HepG2 (cell line): Measurements from ENCODE around the gene ZC3H13. TPM values are rescaled to one million over a fixed set of nuclear protein-coding genes. Genes with fewer than 3 reads are reported as not detected.

Experiments used
- ATAC-seq: fragments of 200-7000 bp; cut with Tn5 transposase; 3 replicates; pipeline ENCODE4 v1.9.1; 2020; ENCODE audit warnings: mild to moderate bottlenecking, moderate library complexity
- BruUV-seq: library from RNA; stranded (reverse); fragments of 400-500 nt; replicated peaks from 2 replicates; lab custom pipeline; 2021; lab: Mats Ljungman, UMichigan
- CTCF ChIA-PET: fragments of 300-600 bp; formaldehyde crosslinking; extraction: SDS; loops from one replicate; lab custom pipeline; 2021; ENCODE audit warnings: low total read pairs, inconsistent platforms, low intra/inter-chr PET ratio; lab: Yijun Ruan, JAX
- POLR2A ChIA-PET: fragments of 350-600 bp; sonication (Branson Sonifier 250); formaldehyde crosslinking; loops from one replicate; lab custom pipeline; 2020; ENCODE audit warnings: antibody characterized with exemption, inconsistent platforms; lab: Yijun Ruan, JAX
- DNase-seq: peaks from one replicate; pipeline ENCODE4 v3.0.0-alpha.2; 2015; ENCODE audit warnings: low spot score
- FAIRE-seq: peaks from 3 replicates; lab custom pipeline; 2011; peaks lifted over from hg19 to GRCh38; lab: Jason Lieb, UNC
- H2AFZ ChIP-seq: one replicate; pipeline ENCODE4 v1.6.1; 2011; ENCODE audit warnings: low read length, inconsistent platforms
- H3K27ac ChIP-seq: fragments of 300-600 bp; 3 replicates; pipeline ENCODE4 v1.8.0; 2011; ENCODE audit warnings: mixed run types, mild to moderate bottlenecking, mixed read lengths, low read length, inconsistent platforms; ENCODE audit not compliant: insufficient read depth; ENCODE audit errors: extremely low read length
- H3K27me3 ChIP-seq, 2 experiments: fragments of 200-600 bp in 1 of 2; 2 replicates in 1 of 2; 3 replicates in 1 of 2; pipeline versions ENCODE4 v1.6.0 to v1.8.0; 2011; ENCODE audit warnings: low read length in 2 of 2, mild to moderate bottlenecking in 2 of 2, moderate library complexity in 2 of 2, inconsistent platforms in 1 of 2; ENCODE audit not compliant: insufficient read depth in 2 of 2, control insufficient read depth in 1 of 2
- H3K36me3 ChIP-seq, 2 experiments: fragments of 200-600 bp in 1 of 2; replicated peaks in 1 of 2; 2 replicates in 1 of 2; 3 replicates in 1 of 2; pipeline versions ENCODE4 v1.5.1 to v1.8.0; 2011; ENCODE audit warnings: low read length in 2 of 2, inconsistent platforms in 1 of 2; ENCODE audit not compliant: insufficient read depth in 2 of 2, control insufficient read depth in 1 of 2
- H3K4me1 ChIP-seq: 2 replicates; pipeline ENCODE4 v1.5.1; 2012; ENCODE audit warnings: low read length, inconsistent platforms; ENCODE audit not compliant: insufficient read depth
- H3K4me2 ChIP-seq: 2 replicates; pipeline ENCODE4 v1.6.0; 2011; ENCODE audit warnings: low read depth, low read length, inconsistent platforms
- H3K4me3 ChIP-seq, 3 experiments: fragments of 200-600 bp in 1 of 3; sonication (generic), shearing (Covaris generic) in 1 of 3; replicated peaks in 1 of 3; 2 replicates each; pipeline ENCODE4 v1.5.1; 2011 to 2016; ENCODE audit warnings: low read length in 3 of 3, inconsistent platforms in 2 of 3, low read depth in 2 of 3, mild to moderate bottlenecking in 2 of 3, control low read depth in 1 of 3, mixed read lengths in 1 of 3; ENCODE audit not compliant: insufficient read depth in 1 of 3
- H3K79me2 ChIP-seq: one replicate; pipeline ENCODE4 v1.6.1; 2011; ENCODE audit warnings: low read length, inconsistent platforms; ENCODE audit not compliant: insufficient read depth
- H3K9ac ChIP-seq: 2 replicates; pipeline ENCODE4 v1.6.0; 2011; ENCODE audit warnings: mild to moderate bottlenecking, low read depth, low read length, inconsistent platforms; ENCODE audit not compliant: insufficient read depth
- H3K9me3 ChIP-seq: 2 replicates; pipeline ENCODE4 v1.5.1; 2012; ENCODE audit warnings: mild to moderate bottlenecking, low read length
- H4K20me1 ChIP-seq: 2 replicates; pipeline ENCODE4 v1.6.0; 2011; ENCODE audit warnings: inconsistent platforms, mild to moderate bottlenecking, low read length, moderate library complexity; ENCODE audit not compliant: insufficient read depth
- FOSL1 ChIP-seq: sonication (generic); formaldehyde crosslinking; IDR thresholded peaks from 2 replicates; pipeline ENCODE4 v1.9.0; 2021; ENCODE audit warnings: missing genetic modification reagents, borderline replicate concordance
- GATAD1 ChIP-seq: IDR thresholded peaks from 2 replicates; pipeline ENCODE4 v1.6.1; 2016; ENCODE audit warnings: missing genetic modification reagents, missing compliant biosample characterization
- KLF15 ChIP-seq: sonication (generic); formaldehyde crosslinking; IDR thresholded peaks from 2 replicates; pipeline ENCODE4 v1.8.1; 2023; ENCODE audit warnings: borderline replicate concordance, mild to moderate bottlenecking, inconsistent platforms, missing genetic modification reagents, mixed read lengths
- MYNN ChIP-seq: sonication (generic); formaldehyde crosslinking; IDR thresholded peaks from 2 replicates; pipeline ENCODE4 v1.4.0; 2020; ENCODE audit warnings: mild to moderate bottlenecking, low read depth, missing genetic modification reagents
- RARG ChIP-seq: sonication (generic); formaldehyde crosslinking; IDR thresholded peaks from 2 replicates; pipeline ENCODE4 v1.4.0; 2020; ENCODE audit warnings: low read depth, mild to moderate bottlenecking, missing genetic modification reagents
- RBFOX2 ChIP-seq: fragments of 200-400 bp; formaldehyde crosslinking; IDR thresholded peaks from 2 replicates; pipeline ENCODE4 v1.6.1; 2017; ENCODE audit warnings: low read depth, mild to moderate bottlenecking, low read length
- TBL1XR1 ChIP-seq: fragments of 150-350 bp; IDR thresholded peaks from 2 replicates; pipeline ENCODE4 v1.6.1; 2014; ENCODE audit warnings: borderline replicate concordance, low read length; ENCODE audit not compliant: partially characterized antibody
- ZNF382 ChIP-seq: sonication (generic); formaldehyde crosslinking; IDR thresholded peaks from 2 replicates; pipeline ENCODE4 v1.5.0; 2020; ENCODE audit warnings: missing genetic modification reagents, mild to moderate bottlenecking, borderline replicate concordance
- ZNF552 ChIP-seq: sonication (generic); formaldehyde crosslinking; IDR thresholded peaks from 2 replicates; pipeline ENCODE4 v1.9.0; 2022; ENCODE audit warnings: missing genetic modification reagents, mild to moderate bottlenecking, borderline replicate concordance
- ZNF570 ChIP-seq: sonication (generic); formaldehyde crosslinking; IDR thresholded peaks from 2 replicates; pipeline ENCODE4 v1.4.0; 2020; ENCODE audit warnings: mild to moderate bottlenecking, missing genetic modification reagents, borderline replicate concordance
- WGBS: methylation state at CpG from one replicate; pipeline ENCODE4 v1.1.6; 2017; ENCODE audit warnings: low lambda C conversion rate; 5-methylcytosine and 5-hydroxymethylcytosine counted together
- in situ Hi-C: cut with HindIII; loops from 2 replicates; pipeline ENCODE4 v1.10.0; 2017; ENCODE audit warnings: low pct_unique_long_range_greater_than_20kb; ENCODE audit not compliant: extremely low pct_ligation_motif_present
- intact Hi-C: fragments of 100-400 bp; cut with micrococcal nuclease; formaldehyde crosslinking; loops from one replicate; pipeline ENCODE4 v1.10.0; 2022; ENCODE audit not compliant: unreplicated experiment
- polyA plus RNA-seq, 8 experiments: library from polyadenylated mRNA; depleted of rRNA in 3 of 8; stranded (reverse) in 7 of 8; unstranded in 1 of 8; fragments of >200 nt; fragmentation: Illumina TruSeq in 4 of 8; extraction: Trizol in 4 of 8; gene quantifications; 2 replicates each; pipeline versions ENCODE4 v1.2.1 to v1.2.3, GENCODE V29; 2011 to 2016; ENCODE audit warnings: low read depth in 4 of 8, missing spikeins in 1 of 8, mixed read lengths in 1 of 8; ENCODE audit not compliant: insufficient read depth in 1 of 8
- total RNA-seq, 5 experiments: library from RNA; depleted of rRNA; stranded (reverse); fragments of >200 nt; fragmentation: Illumina TruSeq; extraction: Trizol; gene quantifications; 2 replicates each; pipeline ENCODE4 v1.2.3, GENCODE V29; 2016; ENCODE audit warnings: low read depth in 1 of 5
- TF ChIP-seq, protein P1 (sequence below): sonication (generic); formaldehyde crosslinking; IDR thresholded peaks from 2 replicates; pipeline ENCODE4 v1.4.0; 2020; ENCODE audit warnings: missing genetic modification reagents, borderline replicate concordance
- TF ChIP-seq, protein P2 (sequence below): sonication (generic); formaldehyde crosslinking; IDR thresholded peaks from 2 replicates; pipeline ENCODE4 v1.4.0; 2020; ENCODE audit warnings: missing genetic modification reagents

Gene ZC3H13
- total and polyA plus RNA-seq, 2 of the 13 experiments (the other 11 are each of a cell fraction or from before 2014, with no cell fraction given), result 2.7 to 23.5 TPM

DNA sequence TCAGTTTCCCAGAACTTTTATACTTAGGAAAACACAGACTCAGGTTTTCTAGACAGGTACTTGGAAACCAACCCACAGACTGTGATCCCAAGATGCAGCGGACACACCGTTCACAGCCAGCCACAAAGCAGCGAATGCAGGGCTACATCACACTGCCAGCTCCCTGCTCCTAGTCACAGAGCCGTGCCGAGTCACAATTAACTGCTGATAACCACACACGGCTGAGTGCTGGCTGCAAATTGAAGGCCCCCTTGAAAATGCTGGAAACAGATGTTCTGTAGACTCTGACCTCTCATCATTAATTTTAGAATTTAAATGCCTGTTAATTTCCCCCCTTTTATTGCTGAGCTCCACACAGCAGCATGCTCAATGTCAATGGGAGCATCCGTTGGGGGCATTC lies 122.4 kb downstream of the ZC3H13 start:
- POLR2A ChIA-PET, result no interaction called here
- DNase-seq, result no peak
- no TSS peak for BruUV-seq

More for the DNA sequence above, 122.4 kb downstream of the ZC3H13 start:
- WGBS, result 57% methylated on average over 7 of the region's 7 CpGs
- FAIRE-seq (no peak), ATAC-seq (no peak)
- H3K9ac ChIP-seq, result no peak overlapping the region
- no peaks in the 10 kb centered on the region for H3K9me3 ChIP-seq
- H3K4me2 ChIP-seq, result no peak overlapping the region
- no peak overlapping the region for H2AFZ ChIP-seq
- H3K4me1 ChIP-seq, result no peaks in the 10 kb centered on the region
- no peaks in the 10 kb centered on the region for H3K79me2 ChIP-seq
- no peak overlapping the region for H3K27ac ChIP-seq
- in situ Hi-C loops (no loop called here), intact Hi-C loops (no loop called here)
- no peak for TF ChIP-seq RARG (CRISPR knock-in tag)
- TF ChIP-seq, protein P1, sequence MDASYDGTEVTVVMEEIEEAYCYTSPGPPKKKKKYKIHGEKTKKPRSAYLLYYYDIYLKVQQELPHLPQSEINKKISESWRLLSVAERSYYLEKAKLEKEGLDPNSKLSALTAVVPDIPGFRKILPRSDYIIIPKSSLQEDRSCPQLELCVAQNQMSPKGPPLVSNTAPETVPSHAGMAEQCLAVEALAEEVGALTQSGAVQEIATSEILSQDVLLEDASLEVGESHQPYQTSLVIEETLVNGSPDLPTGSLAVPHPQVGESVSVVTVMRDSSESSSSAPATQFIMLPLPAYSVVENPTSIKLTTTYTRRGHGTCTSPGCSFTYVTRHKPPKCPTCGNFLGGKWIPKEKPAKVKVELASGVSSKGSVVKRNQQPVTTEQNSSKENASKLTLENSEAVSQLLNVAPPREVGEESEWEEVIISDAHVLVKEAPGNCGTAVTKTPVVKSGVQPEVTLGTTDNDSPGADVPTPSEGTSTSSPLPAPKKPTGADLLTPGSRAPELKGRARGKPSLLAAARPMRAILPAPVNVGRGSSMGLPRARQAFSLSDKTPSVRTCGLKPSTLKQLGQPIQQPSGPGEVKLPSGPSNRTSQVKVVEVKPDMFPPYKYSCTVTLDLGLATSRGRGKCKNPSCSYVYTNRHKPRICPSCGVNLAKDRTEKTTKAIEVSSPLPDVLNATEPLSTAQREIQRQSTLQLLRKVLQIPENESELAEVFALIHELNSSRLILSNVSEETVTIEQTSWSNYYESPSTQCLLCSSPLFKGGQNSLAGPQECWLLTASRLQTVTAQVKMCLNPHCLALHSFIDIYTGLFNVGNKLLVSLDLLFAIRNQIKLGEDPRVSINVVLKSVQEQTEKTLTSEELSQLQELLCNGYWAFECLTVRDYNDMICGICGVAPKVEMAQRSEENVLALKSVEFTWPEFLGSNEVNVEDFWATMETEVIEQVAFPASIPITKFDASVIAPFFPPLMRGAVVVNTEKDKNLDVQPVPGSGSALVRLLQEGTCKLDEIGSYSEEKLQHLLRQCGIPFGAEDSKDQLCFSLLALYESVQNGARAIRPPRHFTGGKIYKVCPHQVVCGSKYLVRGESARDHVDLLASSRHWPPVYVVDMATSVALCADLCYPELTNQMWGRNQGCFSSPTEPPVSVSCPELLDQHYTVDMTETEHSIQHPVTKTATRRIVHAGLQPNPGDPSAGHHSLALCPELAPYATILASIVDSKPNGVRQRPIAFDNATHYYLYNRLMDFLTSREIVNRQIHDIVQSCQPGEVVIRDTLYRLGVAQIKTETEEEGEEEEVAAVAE (CRISPR knock-in tag), result no peak
- no peak for TF ChIP-seq MYNN
- TF ChIP-seq TBL1XR1, result no peak
- TF ChIP-seq ZNF382 (CRISPR knock-in tag), result no peak
- no peak for TF ChIP-seq ZNF570
- TF ChIP-seq ZNF552, result no peak
- TF ChIP-seq KLF15 (CRISPR knock-in tag), result no peak
- TF ChIP-seq, protein P2, sequence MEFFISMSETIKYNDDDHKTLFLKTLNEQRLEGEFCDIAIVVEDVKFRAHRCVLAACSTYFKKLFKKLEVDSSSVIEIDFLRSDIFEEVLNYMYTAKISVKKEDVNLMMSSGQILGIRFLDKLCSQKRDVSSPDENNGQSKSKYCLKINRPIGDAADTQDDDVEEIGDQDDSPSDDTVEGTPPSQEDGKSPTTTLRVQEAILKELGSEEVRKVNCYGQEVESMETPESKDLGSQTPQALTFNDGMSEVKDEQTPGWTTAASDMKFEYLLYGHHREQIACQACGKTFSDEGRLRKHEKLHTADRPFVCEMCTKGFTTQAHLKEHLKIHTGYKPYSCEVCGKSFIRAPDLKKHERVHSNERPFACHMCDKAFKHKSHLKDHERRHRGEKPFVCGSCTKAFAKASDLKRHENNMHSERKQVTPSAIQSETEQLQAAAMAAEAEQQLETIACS (CRISPR knock-in tag), result no peak
- TF ChIP-seq FOSL1 (CRISPR knock-in tag), result no peak
- no peak for TF ChIP-seq RBFOX2
- no peak for TF ChIP-seq GATAD1
- no peak overlapping the region for H3K4me3 ChIP-seq
- H4K20me1 ChIP-seq, result no peaks in the 10 kb centered on the region
- peaks cover 1 to 26% of the 10 kb centered on the region in 2 experiments; a peak in 2 of 5 replicates for H3K27me3 ChIP-seq
- no peaks in the 10 kb centered on the region for H3K36me3 ChIP-seq
- CTCF ChIA-PET, result no interaction called here
